MM.1S (cell line): ENCODE results near the gene TRAPPC4.

ENCODE experiments used
- CTCF ChIP-seq: fragments of 300-600 bp; sonication (generic); IDR thresholded peaks from 2 replicates; pipeline ENCODE4 v1.5.1; 2016; ENCODE audit warnings: antibody characterized with exemption, low read length, mixed read lengths
- EZH2 ChIP-seq: fragments of 300-600 bp; sonication (generic); optimal IDR thresholded peaks from 2 replicates; pipeline ENCODE3; 2017; ENCODE audit warnings: low read depth, mild to moderate bottlenecking, antibody characterized with exemption, low read length, mixed read lengths

- TF ChIP-seq CTCF (no peak), EZH2 (no peak)
Measured at GRCh38 chr11:119014209-119014924, 4.2 kb upstream of the TRAPPC4 start.
